H9 (cell line): ENCODE measurements around the gene FAM124A. TPM values are rescaled to one million over a fixed set of nuclear protein-coding genes. Genes with fewer than 3 reads are reported as not detected.
"Not testable (repeated sequence)": the region's sequence is repeated elsewhere in the genome, so short reads cannot be mapped to it uniquely, and the experiment has no call there.

Experiments used
- DNase-seq: peaks from one replicate; pipeline ENCODE4 v3.0.0-alpha.2; 2017
- H2AFZ ChIP-seq: one replicate; pipeline ENCODE4 v1.6.1; 2013; ENCODE audit warnings: mild to moderate bottlenecking, low read length, control low read depth, moderate library complexity
- H2AK5ac ChIP-seq: 2 replicates; pipeline ENCODE4 v1.6.1; 2013; ENCODE audit warnings: low read length, control low read depth, mixed read lengths; ENCODE audit not compliant: insufficient read length
- H2BK120ac ChIP-seq: one replicate; pipeline ENCODE4 v1.6.1; 2013; ENCODE audit warnings: low read depth, mild to moderate bottlenecking, low read length, control low read depth, inconsistent platforms; ENCODE audit not compliant: poor library complexity, severe bottlenecking
- H2BK12ac ChIP-seq: 2 replicates; pipeline ENCODE4 v1.6.1; 2013; ENCODE audit warnings: low read length, control low read depth, mixed read lengths, low read depth; ENCODE audit not compliant: insufficient read length
- H2BK15ac ChIP-seq: 2 replicates; pipeline ENCODE4 v1.6.1; 2013; ENCODE audit warnings: low read depth, low read length, control low read depth
- H2BK20ac ChIP-seq: one replicate; pipeline ENCODE4 v1.6.1; 2013; ENCODE audit warnings: low read depth, mild to moderate bottlenecking, low read length, control low read depth, inconsistent platforms; ENCODE audit not compliant: poor library complexity, severe bottlenecking
- H2BK5ac ChIP-seq: 2 replicates; pipeline ENCODE4 v1.6.1; 2013; ENCODE audit warnings: low read length, control low read depth, mixed read lengths; ENCODE audit not compliant: insufficient read length
- H3K14ac ChIP-seq: 2 replicates; pipeline ENCODE4 v1.6.1; 2013; ENCODE audit warnings: low read length, control low read depth; ENCODE audit not compliant: insufficient read depth
- H3K18ac ChIP-seq: 2 replicates; pipeline ENCODE4 v1.6.1; 2013; ENCODE audit warnings: low read depth, mild to moderate bottlenecking, mixed read lengths, low read length, control low read depth; ENCODE audit not compliant: insufficient read length
- H3K23ac ChIP-seq: 2 replicates; pipeline ENCODE4 v1.6.1; 2013; ENCODE audit warnings: low read length, control low read depth, mixed read lengths, low read depth; ENCODE audit not compliant: insufficient read length
- H3K23me2 ChIP-seq: 2 replicates; pipeline ENCODE4 v1.6.1; 2013; ENCODE audit warnings: low read depth, mild to moderate bottlenecking, mixed read lengths, low read length, control low read depth; ENCODE audit not compliant: insufficient read length, poor library complexity, severe bottlenecking
- H3K27ac ChIP-seq: 2 replicates; pipeline ENCODE4 v1.5.1; 2013; ENCODE audit warnings: low read length, control low read depth, mixed read lengths, low read depth; ENCODE audit not compliant: insufficient read length
- H3K27me3 ChIP-seq: 2 replicates; pipeline ENCODE4 v1.6.1; 2013; ENCODE audit warnings: low read length, control low read depth, inconsistent platforms; ENCODE audit not compliant: insufficient read depth
- H3K4ac ChIP-seq: 2 replicates; pipeline ENCODE4 v1.6.1; 2013; ENCODE audit warnings: low read depth, mild to moderate bottlenecking, control low read depth, inconsistent platforms, low read length, moderate library complexity
- H3K4me1 ChIP-seq: 2 replicates; pipeline ENCODE4 v1.6.1; 2013; ENCODE audit warnings: low read length, control low read depth, inconsistent platforms; ENCODE audit not compliant: insufficient read depth
- H3K4me2 ChIP-seq: 2 replicates; pipeline ENCODE4 v1.6.1; 2013; ENCODE audit warnings: low read length, control low read depth, mixed read lengths; ENCODE audit not compliant: insufficient read length, insufficient read depth
- H3K56ac ChIP-seq: 2 replicates; pipeline ENCODE4 v1.6.1; 2013; ENCODE audit warnings: low read depth, mild to moderate bottlenecking, mixed read lengths, low read length, control low read depth; ENCODE audit not compliant: insufficient read length
- H3K79me1 ChIP-seq: 2 replicates; pipeline ENCODE4 v1.6.1; 2013; ENCODE audit warnings: low read depth, mild to moderate bottlenecking, moderate library complexity, low read length, control low read depth, inconsistent platforms; ENCODE audit not compliant: insufficient read depth, poor library complexity, severe bottlenecking
- H3K79me2 ChIP-seq: 2 replicates; pipeline ENCODE4 v1.6.1; 2013; ENCODE audit warnings: low read length, control low read depth, inconsistent platforms; ENCODE audit not compliant: insufficient read depth
- H3K9ac ChIP-seq: 2 replicates; pipeline ENCODE4 v1.6.1; 2013; ENCODE audit warnings: low read length, control low read depth, mixed read lengths; ENCODE audit not compliant: insufficient read length; ENCODE audit errors: extremely low read depth
- H3K9me3 ChIP-seq: one replicate; pipeline ENCODE4 v1.6.1; 2013; ENCODE audit warnings: low read depth, low read length, inconsistent platforms; ENCODE audit not compliant: control insufficient read depth
- H3T11ph ChIP-seq: one replicate; pipeline ENCODE4 v1.6.1; 2013; ENCODE audit warnings: mild to moderate bottlenecking, low read length, control low read depth, inconsistent platforms
- H4K20me1 ChIP-seq: one replicate; pipeline ENCODE4 v1.6.1; 2013; ENCODE audit not compliant: control insufficient read depth, insufficient read length, insufficient read depth
- H4K5ac ChIP-seq: 2 replicates; pipeline ENCODE4 v1.6.1; 2013; ENCODE audit warnings: low read depth, mild to moderate bottlenecking, mixed read lengths, low read length, control low read depth; ENCODE audit not compliant: insufficient read length
- H4K8ac ChIP-seq: replicated peaks from 2 replicates; pipeline ENCODE4 v1.6.1; 2013; ENCODE audit warnings: low read length, control low read depth, mixed read lengths, low read depth; ENCODE audit not compliant: insufficient read length
- H4K91ac ChIP-seq: 2 replicates; pipeline ENCODE4 v1.6.1; 2013; ENCODE audit warnings: low read depth, mild to moderate bottlenecking, moderate library complexity, mixed read lengths, low read length, control low read depth; ENCODE audit not compliant: insufficient read length
- H3K27ac Mint-ChIP-seq, 3 experiments: 2 replicates in 2 of 3; 3 replicates in 1 of 3; pipeline ENCODE4 v1.8.0; 2020 to 2021; ENCODE audit warnings: mixed read lengths in 3 of 3, mild to moderate bottlenecking in 1 of 3, moderate library complexity in 1 of 3
- H3K27me3 Mint-ChIP-seq: 2 replicates; pipeline ENCODE4 v1.8.0; 2021; ENCODE audit warnings: low read depth, mild to moderate bottlenecking, moderate library complexity, mixed read lengths
- H3K36me3 Mint-ChIP-seq, 3 experiments: 2 replicates in 2 of 3; 3 replicates in 1 of 3; pipeline ENCODE4 v1.8.0; 2020 to 2021; ENCODE audit warnings: low read depth in 3 of 3, mixed read lengths in 3 of 3; ENCODE audit not compliant: insufficient read depth in 1 of 3
- H3K4me1 Mint-ChIP-seq, 2 experiments: 2 replicates each; pipeline ENCODE4 v1.8.0; 2020; ENCODE audit warnings: mixed read lengths in 2 of 2
- H3K4me3 Mint-ChIP-seq, 2 experiments: 2 replicates in 1 of 2; 3 replicates in 1 of 2; pipeline ENCODE4 v1.8.0; 2020 to 2021; ENCODE audit warnings: mild to moderate bottlenecking in 2 of 2, mixed read lengths in 2 of 2, moderate library complexity in 1 of 2
- H3K9me3 Mint-ChIP-seq, 2 experiments: 2 replicates in 1 of 2; 3 replicates in 1 of 2; pipeline ENCODE4 v1.8.0; 2020; ENCODE audit warnings: mild to moderate bottlenecking in 2 of 2, mixed read lengths in 2 of 2, moderate library complexity in 1 of 2
- WGBS: extraction: QIAGEN DNeasy Blood & Tissue Kit; methylation state at CpG from one replicate; pipeline ENCODE4 v1.1.7; 2013; ENCODE audit warnings: missing lambda C conversion rate, low lambda C conversion rate, mixed read lengths; ENCODE audit not compliant: insufficient read length; ENCODE audit errors: extremely low coverage; 5-methylcytosine and 5-hydroxymethylcytosine counted together
- total RNA-seq: library from RNA; stranded (reverse); gene quantifications from 2 replicates; pipeline ENCODE4 v1.2.1, GENCODE V29; 2021
- TF ChIP-seq, protein P1 (sequence below): fragments of 200-600 bp; sonication (generic); conservative IDR thresholded peaks from 3 replicates; pipeline ENCODE4 v1.8.0; 2021; ENCODE audit warnings: antibody characterized with exemption, mild to moderate bottlenecking

FAM124A gene
- total RNA-seq, 1 experiment from 2014 or later = 41.9 TPM

DNA sequence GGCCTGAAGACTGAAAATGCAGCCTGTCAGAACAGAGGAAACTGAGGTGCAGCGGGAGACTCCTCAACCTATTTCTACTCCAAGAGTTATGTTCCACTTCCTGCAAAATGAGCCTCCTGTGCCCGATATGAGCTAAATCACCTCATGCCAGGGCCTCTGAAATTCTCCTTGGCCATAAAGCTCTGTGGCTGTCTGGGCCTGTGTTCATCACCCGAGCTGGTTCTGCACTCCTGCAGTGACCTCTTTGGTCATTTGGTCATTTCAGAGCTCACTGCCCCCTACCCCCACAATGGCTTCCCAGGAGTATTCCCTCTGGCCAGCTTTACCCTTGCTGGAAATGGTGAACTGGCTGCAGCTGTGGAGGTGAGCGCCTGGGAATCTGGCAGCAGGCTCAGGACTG is 65.6 kb downstream of the FAM124A start:
- H2BK120ac ChIP-seq = no peak overlapping the region
- H4K5ac ChIP-seq = no peak overlapping the region
- no peaks in the 10 kb centered on the region for H3K79me2 ChIP-seq
- no peak overlapping the region for H2BK5ac ChIP-seq
- H3K23me2 ChIP-seq = no peaks in the 10 kb centered on the region
- no peak overlapping the region for H3K14ac ChIP-seq
- TF ChIP-seq, protein P1, sequence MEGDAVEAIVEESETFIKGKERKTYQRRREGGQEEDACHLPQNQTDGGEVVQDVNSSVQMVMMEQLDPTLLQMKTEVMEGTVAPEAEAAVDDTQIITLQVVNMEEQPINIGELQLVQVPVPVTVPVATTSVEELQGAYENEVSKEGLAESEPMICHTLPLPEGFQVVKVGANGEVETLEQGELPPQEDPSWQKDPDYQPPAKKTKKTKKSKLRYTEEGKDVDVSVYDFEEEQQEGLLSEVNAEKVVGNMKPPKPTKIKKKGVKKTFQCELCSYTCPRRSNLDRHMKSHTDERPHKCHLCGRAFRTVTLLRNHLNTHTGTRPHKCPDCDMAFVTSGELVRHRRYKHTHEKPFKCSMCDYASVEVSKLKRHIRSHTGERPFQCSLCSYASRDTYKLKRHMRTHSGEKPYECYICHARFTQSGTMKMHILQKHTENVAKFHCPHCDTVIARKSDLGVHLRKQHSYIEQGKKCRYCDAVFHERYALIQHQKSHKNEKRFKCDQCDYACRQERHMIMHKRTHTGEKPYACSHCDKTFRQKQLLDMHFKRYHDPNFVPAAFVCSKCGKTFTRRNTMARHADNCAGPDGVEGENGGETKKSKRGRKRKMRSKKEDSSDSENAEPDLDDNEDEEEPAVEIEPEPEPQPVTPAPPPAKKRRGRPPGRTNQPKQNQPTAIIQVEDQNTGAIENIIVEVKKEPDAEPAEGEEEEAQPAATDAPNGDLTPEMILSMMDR = no peak
- no peak overlapping the region for H3K27ac ChIP-seq
- no peak overlapping the region for H2BK12ac ChIP-seq
- no peak for DNase-seq
- no peak overlapping the region for H3K4me2 ChIP-seq
- peak overlapping the region in 2 of 3 experiments; percentile 80 to 93; a peak in 3 of 7 replicates for H3K27ac Mint-ChIP-seq
- H3K9ac ChIP-seq = no peak overlapping the region
- no peak overlapping the region for H4K91ac ChIP-seq
- no peak overlapping the region for H2AK5ac ChIP-seq
- H2BK20ac ChIP-seq = no peak overlapping the region
- H3K27me3 ChIP-seq = no peaks in the 10 kb centered on the region
- H2AFZ ChIP-seq = no peak overlapping the region
- no peak overlapping the region for H2BK15ac ChIP-seq
- no peaks in the 10 kb centered on the region; the same call in 1 of the 2 replicates for H3K27me3 Mint-ChIP-seq
- H4K8ac ChIP-seq = no peak overlapping the region
- H3K23ac ChIP-seq = no peak overlapping the region
- H3K4me1 ChIP-seq = peaks cover 3% of the 10 kb centered on the region; the same call in 1 of the 2 replicates
- H3K9me3 ChIP-seq = no peaks in the 10 kb centered on the region
- WGBS = no CpG with 5 or more reads among the region's 4 CpGs
- no peak overlapping the region for H3T11ph ChIP-seq
- peaks cover 5 to 7% (median 5%) of the 10 kb centered on the region in 3 experiments; a peak in 6 of 7 replicates for H3K36me3 Mint-ChIP-seq
- H3K4me1 Mint-ChIP-seq = peaks cover 28 to 54% of the 10 kb centered on the region in 2 experiments
- H3K79me1 ChIP-seq = no peaks in the 10 kb centered on the region
- no peaks in the 10 kb centered on the region for H4K20me1 ChIP-seq
- H3K56ac ChIP-seq = no peak overlapping the region
- no peak overlapping the region for H3K4me3 Mint-ChIP-seq
- H3K18ac ChIP-seq = no peak overlapping the region
- no peak overlapping the region for H3K4ac ChIP-seq
- H3K9me3 Mint-ChIP-seq = no peaks in the 10 kb centered on the region

DNA sequence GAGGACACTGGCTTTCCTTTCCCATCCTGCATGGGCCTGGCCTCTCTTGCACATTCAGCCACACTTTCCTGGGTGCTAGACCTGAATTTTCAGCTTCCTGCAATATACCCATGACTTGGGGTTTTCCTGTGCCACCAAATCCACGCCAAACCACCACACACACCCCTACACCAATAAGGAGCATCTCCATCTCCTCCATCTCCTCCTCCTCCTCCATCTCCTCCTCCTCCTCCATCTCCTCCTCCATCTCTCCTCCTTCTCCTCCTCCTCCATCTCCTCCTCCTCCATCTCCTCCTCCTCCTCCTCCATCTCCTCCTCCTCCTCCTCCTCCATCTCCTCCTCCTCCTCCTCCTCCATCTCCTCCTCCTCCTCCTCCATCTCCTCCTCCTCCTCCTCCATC is 66.1 kb downstream of the FAM124A start:
- not testable (repeated sequence) for H4K20me1 ChIP-seq, H3K9me3 Mint-ChIP-seq, H3K4me3 Mint-ChIP-seq, H2BK15ac ChIP-seq, H3K27ac Mint-ChIP-seq, H3K79me1 ChIP-seq, H4K5ac ChIP-seq, H3K9me3 ChIP-seq, H4K91ac ChIP-seq, H4K8ac ChIP-seq, H2BK12ac ChIP-seq, H3K79me2 ChIP-seq, H3K27me3 Mint-ChIP-seq, H3K36me3 Mint-ChIP-seq, H2BK5ac ChIP-seq, H3K23ac ChIP-seq, H2AK5ac ChIP-seq, H3K23me2 ChIP-seq, H3K27me3 ChIP-seq, H3K4me1 ChIP-seq, H3K14ac ChIP-seq, H3K18ac ChIP-seq, DNase-seq, H3T11ph ChIP-seq, H2BK20ac ChIP-seq, H2AFZ ChIP-seq, H3K4ac ChIP-seq, H2BK120ac ChIP-seq, H3K56ac ChIP-seq, H3K9ac ChIP-seq, H3K4me2 ChIP-seq, H3K27ac ChIP-seq
- WGBS = no CpG with 5 or more reads among the region's 1 CpG
- H3K4me1 Mint-ChIP-seq = peaks cover 32 to 58% of the 10 kb centered on the region in 2 experiments
